DOHH2 (cell line): ENCODE results near the gene YIPF6.

Experiments used
- CTCF ChIP-seq: fragments of 200-600 bp; sonication (generic); IDR thresholded peaks from one replicate; pipeline ENCODE4 v1.5.1; 2014; ENCODE audit warnings: antibody characterized with exemption, mild to moderate bottlenecking, low read depth, low read length; ENCODE audit not compliant: poor library complexity, severe bottlenecking
- EZH2phosphoT487 ChIP-seq: fragments of 200-600 bp; sonication (generic); IDR thresholded peaks from 2 replicates; pipeline ENCODE4 v1.6.1; 2017; ENCODE audit warnings: borderline replicate concordance, mild to moderate bottlenecking, antibody characterized with exemption, low read length, moderate library complexity, mixed read lengths

DNA sequence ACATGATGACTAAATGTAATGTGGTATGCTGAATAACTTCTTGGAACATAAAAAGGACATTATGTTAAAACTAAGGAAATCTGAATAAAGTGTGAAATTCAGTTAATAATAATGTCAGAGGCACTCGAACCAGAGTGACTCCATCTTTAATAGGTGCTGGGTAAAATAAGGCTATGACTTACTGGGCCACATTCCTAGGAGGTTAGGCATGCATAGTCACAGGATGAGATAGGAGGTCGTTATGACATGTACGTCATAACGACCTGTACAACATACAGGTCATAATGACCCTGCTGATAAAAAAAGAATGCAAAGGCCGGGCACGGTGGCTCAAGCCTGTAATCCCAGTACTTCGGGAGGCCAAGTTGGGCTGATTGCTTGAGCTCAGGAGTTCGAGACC is 36.7 kb upstream of the YIPF6 start:
- TF ChIP-seq CTCF (no peak), EZH2phosphoT487 (no peak)
